ENCODE data around the gene RBL1. TPM values are rescaled to one million over a fixed set of nuclear protein-coding genes. Genes with fewer than 3 reads are reported as not detected.
"Not testable (repeated sequence)": the region's sequence is repeated elsewhere in the genome, so short reads cannot be mapped to it uniquely, and the experiment has no call there.

Gene RBL1
- total and polyA plus RNA-seq, 5 donors from 2014 or later, result 11.3 to 32.6 (median 13.6) TPM

- ATAC-seq (ENCODE audit: low read depth in 2 of 2) (peak in 1 of 2 donors; percentile 29), DNase-seq (peak in 2 of 3 donors; percentile 52 to 65)
- H3K9me3 Mint-ChIP-seq, result peaks cover 0 to 4% (median 2%) of the 10 kb centered on the region in 7 donors
- Histone ChIP-seq H3K9me3 (ENCODE audit: control insufficient read depth in 2 of 2, low read length in 2 of 2) (no peaks in the 10 kb centered on the region), H3K27ac (ENCODE audit: insufficient read depth, low read length, poor library complexity, severe bottlenecking) (peak overlapping the region; percentile 61), H3K27me3 (ENCODE audit: control insufficient read depth, insufficient read depth, low read length) (no peaks in the 10 kb centered on the region), H3K36me3 (ENCODE audit: control insufficient read depth, insufficient read depth, low read length) (no peaks in the 10 kb centered on the region), H3K4me1 (ENCODE audit: control insufficient read depth, insufficient read depth, low read length, poor library complexity, severe bottlenecking) (peaks cover 54% of the 10 kb centered on the region), H3K4me3 (ENCODE audit: low read depth, low read length) (no peak overlapping the region)
- peak overlapping the region; percentile 43 to 78 (median 66) for H3K4me3 Mint-ChIP-seq
- H3K27me3 Mint-ChIP-seq, result peaks cover 5% of the 10 kb centered on the region
- H3K36me3 Mint-ChIP-seq, result peaks cover 16% of the 10 kb centered on the region
- peaks cover 16 to 67% (median 48%) of the 10 kb centered on the region in 4 donors for H3K4me1 Mint-ChIP-seq
- peak overlapping the region; percentile 93 to 100 (median 94) for H3K27ac Mint-ChIP-seq
Measured at GRCh38 chr20:36967636-36968035, 128.2 kb downstream of the RBL1 start.

GRCh38 chr20:36966965-36967364 is 128.8 kb downstream of the RBL1 start:
- Histone ChIP-seq H3K27ac (ENCODE audit: insufficient read depth, low read length, poor library complexity, severe bottlenecking) (peak overlapping the region; percentile 61), H3K4me1 (ENCODE audit: control insufficient read depth, insufficient read depth, low read length, poor library complexity, severe bottlenecking) (peaks cover 49% of the 10 kb centered on the region)
- H3K9me3 Mint-ChIP-seq; H3K36me3 ChIP-seq (ENCODE audit: control insufficient read depth, insufficient read depth, low read length); H3K27me3 ChIP-seq (ENCODE audit: control insufficient read depth, insufficient read depth, low read length); H3K27me3 Mint-ChIP-seq; H3K4me3 ChIP-seq (ENCODE audit: low read depth, low read length); H3K9me3 ChIP-seq (ENCODE audit: control insufficient read depth in 2 of 2, low read length in 2 of 2); ATAC-seq (ENCODE audit: low read depth in 2 of 2); DNase-seq: not testable (repeated sequence)
- Mint-ChIP-seq H3K4me1 (peaks cover 16 to 63% (median 45%) of the 10 kb centered on the region in 4 donors), H3K4me3 (peak overlapping the region in 1 of 4 donors; percentile 43), H3K27ac (peak overlapping the region; percentile 93 to 100 (median 94)), H3K36me3 (peaks cover 18% of the 10 kb centered on the region)

GRCh38 chr20:36962354-36962941 is 133.3 kb downstream of the RBL1 start:
- H3K27ac ChIP-seq (ENCODE audit: insufficient read depth, low read length, poor library complexity, severe bottlenecking); H3K36me3 Mint-ChIP-seq; H3K4me3 ChIP-seq (ENCODE audit: low read depth, low read length); H3K4me1 ChIP-seq (ENCODE audit: control insufficient read depth, insufficient read depth, low read length, poor library complexity, severe bottlenecking); H3K27me3 ChIP-seq (ENCODE audit: control insufficient read depth, insufficient read depth, low read length); DNase-seq; H3K4me3 Mint-ChIP-seq; ATAC-seq (ENCODE audit: low read depth in 2 of 2); H3K36me3 ChIP-seq (ENCODE audit: control insufficient read depth, insufficient read depth, low read length); H3K9me3 ChIP-seq (ENCODE audit: control insufficient read depth in 2 of 2, low read length in 2 of 2); H3K9me3 Mint-ChIP-seq; H3K27me3 Mint-ChIP-seq: not testable (repeated sequence)
- Mint-ChIP-seq H3K27ac (peak overlapping the region in 1 of 3 donors; percentile 62), H3K4me1 (peaks cover 3 to 39% (median 16%) of the 10 kb centered on the region in 4 donors)

GRCh38 chr20:36959242-36959641 is 136.6 kb downstream of the RBL1 start:
- no peaks in the 10 kb centered on the region for H3K27me3 ChIP-seq (ENCODE audit: control insufficient read depth, insufficient read depth, low read length)
- Mint-ChIP-seq H3K9me3 (peaks cover 0 to 6% (median 3%) of the 10 kb centered on the region in 7 donors), H3K4me3 (no peak overlapping the region), H3K27ac (peak overlapping the region in 2 of 3 donors; percentile 8 to 46), H3K27me3 (no peaks in the 10 kb centered on the region), H3K36me3 (peaks cover 5% of the 10 kb centered on the region), H3K4me1 (peaks cover 9 to 43% (median 18%) of the 10 kb centered on the region in 4 donors)
- H3K36me3 ChIP-seq (ENCODE audit: control insufficient read depth, insufficient read depth, low read length), result no peaks in the 10 kb centered on the region
- peaks cover 11% of the 10 kb centered on the region for H3K4me1 ChIP-seq (ENCODE audit: control insufficient read depth, insufficient read depth, low read length, poor library complexity, severe bottlenecking)
- DNase-seq (no peak), ATAC-seq (ENCODE audit: low read depth in 2 of 2) (no peak)
- no peak overlapping the region for H3K4me3 ChIP-seq (ENCODE audit: low read depth, low read length)
- no peaks in the 10 kb centered on the region for H3K9me3 ChIP-seq (ENCODE audit: control insufficient read depth in 2 of 2, low read length in 2 of 2)
- no peak overlapping the region for H3K27ac ChIP-seq (ENCODE audit: insufficient read depth, low read length, poor library complexity, severe bottlenecking)

GRCh38 chr20:36957875-36958667 is 137.7 kb downstream of the RBL1 start:
- peak overlapping the region in 2 of 3 donors; percentile 4 to 57 for H3K27ac Mint-ChIP-seq
- DNase-seq (no peak), ATAC-seq (ENCODE audit: low read depth in 2 of 2) (no peak)
- Histone ChIP-seq H3K27me3 (ENCODE audit: control insufficient read depth, insufficient read depth, low read length) (no peaks in the 10 kb centered on the region), H3K4me1 (ENCODE audit: control insufficient read depth, insufficient read depth, low read length, poor library complexity, severe bottlenecking) (peaks cover 11% of the 10 kb centered on the region), H3K36me3 (ENCODE audit: control insufficient read depth, insufficient read depth, low read length) (no peaks in the 10 kb centered on the region), H3K4me3 (ENCODE audit: low read depth, low read length) (no peak overlapping the region), H3K9me3 (ENCODE audit: control insufficient read depth in 2 of 2, low read length in 2 of 2) (no peaks in the 10 kb centered on the region), H3K27ac (ENCODE audit: insufficient read depth, low read length, poor library complexity, severe bottlenecking) (no peak overlapping the region)
- H3K9me3 Mint-ChIP-seq, result peaks cover 0 to 6% (median 3%) of the 10 kb centered on the region in 7 donors
- peaks cover 5% of the 10 kb centered on the region for H3K36me3 Mint-ChIP-seq
- H3K27me3 Mint-ChIP-seq, result no peaks in the 10 kb centered on the region
- peaks cover 9 to 45% (median 18%) of the 10 kb centered on the region in 4 donors for H3K4me1 Mint-ChIP-seq
- no peak overlapping the region for H3K4me3 Mint-ChIP-seq

GRCh38 chr20:36956674-36957073 is 139.1 kb downstream of the RBL1 start:
- H3K4me3 Mint-ChIP-seq, result no peak overlapping the region
- no peak for ATAC-seq (ENCODE audit: low read depth in 2 of 2)
- H3K9me3 ChIP-seq (ENCODE audit: control insufficient read depth in 2 of 2, low read length in 2 of 2), result no peaks in the 10 kb centered on the region
- no peaks in the 10 kb centered on the region for H3K36me3 Mint-ChIP-seq
- DNase-seq, result no peak
- H3K4me1 Mint-ChIP-seq, result peaks cover 11 to 46% (median 18%) of the 10 kb centered on the region in 4 donors
- H3K27ac ChIP-seq (ENCODE audit: insufficient read depth, low read length, poor library complexity, severe bottlenecking), result no peak overlapping the region
- H3K27ac Mint-ChIP-seq, result no peak overlapping the region
- peaks cover 0 to 2% (median 0%) of the 10 kb centered on the region in 7 donors for H3K9me3 Mint-ChIP-seq
- H3K4me1 ChIP-seq (ENCODE audit: control insufficient read depth, insufficient read depth, low read length, poor library complexity, severe bottlenecking), result peaks cover 19% of the 10 kb centered on the region
- H3K4me3 ChIP-seq (ENCODE audit: low read depth, low read length), result no peak overlapping the region
- H3K36me3 ChIP-seq (ENCODE audit: control insufficient read depth, insufficient read depth, low read length), result no peaks in the 10 kb centered on the region
- H3K27me3 ChIP-seq (ENCODE audit: control insufficient read depth, insufficient read depth, low read length), result no peaks in the 10 kb centered on the region
- H3K27me3 Mint-ChIP-seq, result no peaks in the 10 kb centered on the region

- Histone ChIP-seq H3K36me3 (ENCODE audit: control insufficient read depth, insufficient read depth, low read length) (no peaks in the 10 kb centered on the region), H3K4me1 (ENCODE audit: control insufficient read depth, insufficient read depth, low read length, poor library complexity, severe bottlenecking) (peaks cover 21% of the 10 kb centered on the region), H3K4me3 (ENCODE audit: low read depth, low read length) (no peak overlapping the region), H3K27me3 (ENCODE audit: control insufficient read depth, insufficient read depth, low read length) (no peaks in the 10 kb centered on the region), H3K27ac (ENCODE audit: insufficient read depth, low read length, poor library complexity, severe bottlenecking) (no peak overlapping the region), H3K9me3 (ENCODE audit: control insufficient read depth in 2 of 2, low read length in 2 of 2) (no peaks in the 10 kb centered on the region)
- no peak for ATAC-seq (ENCODE audit: low read depth in 2 of 2)
- H3K4me1 Mint-ChIP-seq, result peaks cover 14 to 48% (median 18%) of the 10 kb centered on the region in 4 donors
- no peak for DNase-seq
- H3K9me3 Mint-ChIP-seq, result peaks cover 0 to 3% (median 0%) of the 10 kb centered on the region in 7 donors
- H3K27ac Mint-ChIP-seq, result no peak overlapping the region
- no peaks in the 10 kb centered on the region for H3K27me3 Mint-ChIP-seq
- H3K4me3 Mint-ChIP-seq, result no peak overlapping the region
- H3K36me3 Mint-ChIP-seq, result no peaks in the 10 kb centered on the region
Measured at GRCh38 chr20:36956016-36956415, 139.8 kb downstream of the RBL1 start.
